OCI-LY3 (cell line): ENCODE results near the gene ATP10A.

Experiments
- CTCF ChIP-seq: fragments of 200-600, 300-600 bp; sonication (generic); IDR thresholded peaks from 2 replicates; pipeline ENCODE4 v1.5.1; 2014; ENCODE audit warnings: antibody characterized with exemption, low read length, low read depth
- EZH2phosphoT487 ChIP-seq: fragments of 200-600 bp; shearing (Covaris generic); IDR thresholded peaks from 2 replicates; pipeline ENCODE4 v1.6.1; 2018; ENCODE audit warnings: antibody characterized with exemption, mixed run types, low read depth

- no peak for TF ChIP-seq CTCF
- no peak for TF ChIP-seq EZH2phosphoT487
These were observed 68.1 kb downstream of the ATP10A start for GRCh38 chr15:25795061-25795460.
